Left lung (tissue), 10 donors: ENCODE measurements around the gene MYOZ3. TPM values are rescaled to one million over a fixed set of nuclear protein-coding genes. Genes with fewer than 3 reads are reported as not detected.

Experiments used
- ATAC-seq: fragments of 200-7000 bp; cut with Tn5 transposase; one replicate; pipeline ENCODE4 v1.9.1; 2020; ENCODE audit warnings: moderate library complexity
- DNase-seq, 4 donors: peaks; one replicate each; pipeline ENCODE4 v3.0.0-alpha.2; 2013 to 2020
- H3K27ac ChIP-seq, 2 donors: fragments of 200-600 bp; sonication (generic) in 1 of 2; one replicate each; pipeline versions ENCODE4 v1.5.0 to v1.8.0; 2020 to 2021
- H3K27me3 ChIP-seq, 2 donors: fragments of 200-600 bp; sonication (generic) in 1 of 2; one replicate each; pipeline versions ENCODE4 v1.5.0 to v1.8.0; 2020 to 2021
- H3K36me3 ChIP-seq, 2 donors: fragments of 200-600 bp; sonication (generic) in 1 of 2; one replicate each; pipeline versions ENCODE4 v1.5.0 to v1.8.0; 2020 to 2021
- H3K4me1 ChIP-seq, 2 donors: fragments of 200-600 bp; one replicate each; pipeline ENCODE4 v1.8.0; 2021
- H3K4me3 ChIP-seq, 2 donors: fragments of 200-600 bp; sonication (generic) in 1 of 2; one replicate each; pipeline versions ENCODE4 v1.5.0 to v1.8.0; 2020 to 2021; ENCODE audit warnings: mild to moderate bottlenecking in 1 of 2
- H3K9me3 ChIP-seq, 2 donors: fragments of 200-600 bp; sonication (generic) in 1 of 2; one replicate each; pipeline versions ENCODE4 v1.5.0 to v1.8.0; 2020 to 2021
- intact Hi-C, 2 donors: fragments of 100-400 bp; cut with DNase I; formaldehyde crosslinking; loops; one replicate each; pipeline versions ENCODE4 v1.11.2 to v1.14.2; 2022
- polyA plus RNA-seq, 6 donors: library from polyadenylated mRNA; unstranded; fragments of 120-200 nt; gene quantifications; one replicate each; pipeline ENCODE4 v1.2.1, GENCODE V29; 2013; ENCODE audit not compliant: insufficient read length in 6 of 6
- total RNA-seq, 2 donors: library from RNA; stranded (reverse); fragmentation: NEBNext Ultra II Directional; extraction: Animal tissue kit (Norgen Biotek cat#: 25700); gene quantifications; one replicate each; pipeline ENCODE4 v1.2.1, GENCODE V29; 2021
- TF ChIP-seq, protein P1 (sequence below), 2 donors: fragments of 200-600 bp; sonication (generic) in 1 of 2; IDR thresholded peaks; one replicate each; pipeline versions ENCODE4 v1.5.0 to v1.8.0; 2021; ENCODE audit warnings: antibody characterized with exemption in 2 of 2
- donor health status: DM: no; HTN: yes; CAD: no.
- donor health status: DM: no; HTN: no; CAD: no.

MYOZ3 gene
- total and polyA plus RNA-seq, 8 donors: 0.79 to 13.1 (median 11.2) TPM

DNA sequence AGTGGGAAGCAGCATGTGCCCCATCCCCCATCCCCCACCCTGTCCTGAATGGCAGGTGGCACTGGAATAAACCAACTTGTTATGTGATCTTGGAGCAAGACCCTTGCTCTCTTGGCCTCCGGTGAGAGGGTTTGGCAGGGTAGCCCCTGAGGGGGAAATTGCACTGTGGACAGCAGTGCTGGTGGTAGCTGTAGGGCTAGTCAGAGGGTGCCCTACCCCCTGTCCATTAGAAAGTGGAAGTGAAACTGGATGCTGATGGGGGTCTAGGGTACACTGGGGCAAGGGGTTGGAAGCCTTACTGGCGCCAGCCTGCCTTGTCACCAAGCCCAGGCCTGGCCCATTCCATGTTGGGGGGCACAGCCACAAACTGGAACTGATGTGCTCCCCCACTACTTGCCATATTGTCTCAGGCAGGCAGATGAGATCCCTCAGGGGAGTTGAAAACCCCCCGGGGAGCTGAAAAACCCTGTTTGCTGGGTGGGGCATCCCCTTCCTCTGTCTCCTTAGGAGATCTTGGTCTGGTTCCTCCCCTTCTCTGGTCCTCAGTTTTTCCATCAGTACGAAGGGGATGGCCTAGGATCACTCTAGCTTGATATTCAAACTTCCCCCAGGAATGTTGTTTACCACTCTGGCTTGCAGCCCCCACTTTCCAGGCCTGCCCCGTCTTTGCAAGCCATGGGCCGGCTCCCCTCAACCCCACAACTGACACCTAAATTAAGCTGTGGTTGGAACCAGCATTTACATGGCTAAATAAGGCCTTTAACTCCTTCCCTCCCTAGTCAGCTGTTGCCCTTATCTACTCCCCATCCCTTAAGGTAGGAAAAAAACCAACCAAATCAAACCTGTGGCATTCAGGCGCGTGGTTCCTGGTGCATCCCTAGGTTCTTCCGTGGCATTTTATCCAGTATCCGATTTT is 35.0 kb upstream of the MYOZ3 start:
- TF ChIP-seq, protein P1, sequence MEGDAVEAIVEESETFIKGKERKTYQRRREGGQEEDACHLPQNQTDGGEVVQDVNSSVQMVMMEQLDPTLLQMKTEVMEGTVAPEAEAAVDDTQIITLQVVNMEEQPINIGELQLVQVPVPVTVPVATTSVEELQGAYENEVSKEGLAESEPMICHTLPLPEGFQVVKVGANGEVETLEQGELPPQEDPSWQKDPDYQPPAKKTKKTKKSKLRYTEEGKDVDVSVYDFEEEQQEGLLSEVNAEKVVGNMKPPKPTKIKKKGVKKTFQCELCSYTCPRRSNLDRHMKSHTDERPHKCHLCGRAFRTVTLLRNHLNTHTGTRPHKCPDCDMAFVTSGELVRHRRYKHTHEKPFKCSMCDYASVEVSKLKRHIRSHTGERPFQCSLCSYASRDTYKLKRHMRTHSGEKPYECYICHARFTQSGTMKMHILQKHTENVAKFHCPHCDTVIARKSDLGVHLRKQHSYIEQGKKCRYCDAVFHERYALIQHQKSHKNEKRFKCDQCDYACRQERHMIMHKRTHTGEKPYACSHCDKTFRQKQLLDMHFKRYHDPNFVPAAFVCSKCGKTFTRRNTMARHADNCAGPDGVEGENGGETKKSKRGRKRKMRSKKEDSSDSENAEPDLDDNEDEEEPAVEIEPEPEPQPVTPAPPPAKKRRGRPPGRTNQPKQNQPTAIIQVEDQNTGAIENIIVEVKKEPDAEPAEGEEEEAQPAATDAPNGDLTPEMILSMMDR (IDR thresholded peaks at IDR 0.05): no peak
- Histone ChIP-seq H3K36me3 (no peaks in the 10 kb centered on the region), H3K27ac (peak overlapping the region; percentile 81 to 85), H3K9me3 (no peaks in the 10 kb centered on the region), H3K4me1 (peaks cover 26 to 65% of the 10 kb centered on the region in 2 donors), H3K4me3 (peak overlapping the region; percentile 60 to 63), H3K27me3 (peaks cover 0 to 24% of the 10 kb centered on the region in 2 donors)
- ATAC-seq (no peak), DNase-seq (no peak)
- intact Hi-C loops: no loop called here

DNA sequence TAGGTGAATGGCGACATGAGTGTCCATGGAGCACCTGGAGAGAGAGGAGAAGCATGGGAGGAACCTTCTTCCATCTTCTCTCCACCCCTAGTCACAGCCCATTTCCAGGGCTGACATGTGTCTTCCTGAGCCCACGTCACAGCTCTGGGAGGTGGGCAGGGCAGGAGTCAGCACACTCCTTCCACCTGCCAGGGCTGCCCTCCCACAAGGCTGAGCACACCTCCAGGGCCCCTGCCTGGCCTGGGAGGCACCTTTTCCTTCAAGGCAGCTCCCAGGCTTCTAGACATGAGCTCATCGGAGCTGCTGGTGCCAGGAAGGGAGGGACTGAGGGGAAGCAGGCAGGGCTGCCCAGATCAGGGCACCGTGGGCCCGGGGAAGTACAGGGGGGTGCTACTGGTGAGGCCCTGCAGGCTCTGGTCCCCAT is 34.2 kb upstream of the MYOZ3 start:
- ATAC-seq (peak; percentile 56), DNase-seq (peak in 1 of 4 donors; percentile 50)
- peaks cover 0 to 24% of the 10 kb centered on the region in 2 donors for H3K27me3 ChIP-seq
- H3K4me3 ChIP-seq: peak overlapping the region in 1 of 2 donors; percentile 63
- no peaks in the 10 kb centered on the region for H3K9me3 ChIP-seq
- H3K36me3 ChIP-seq: no peaks in the 10 kb centered on the region
- H3K4me1 ChIP-seq: peaks cover 26 to 66% of the 10 kb centered on the region in 2 donors
- peak overlapping the region in 1 of 2 donors; percentile 85 for H3K27ac ChIP-seq
- TF ChIP-seq, protein P1 (IDR thresholded peaks at IDR 0.05): no peak
- intact Hi-C loops: no loop called here

DNA sequence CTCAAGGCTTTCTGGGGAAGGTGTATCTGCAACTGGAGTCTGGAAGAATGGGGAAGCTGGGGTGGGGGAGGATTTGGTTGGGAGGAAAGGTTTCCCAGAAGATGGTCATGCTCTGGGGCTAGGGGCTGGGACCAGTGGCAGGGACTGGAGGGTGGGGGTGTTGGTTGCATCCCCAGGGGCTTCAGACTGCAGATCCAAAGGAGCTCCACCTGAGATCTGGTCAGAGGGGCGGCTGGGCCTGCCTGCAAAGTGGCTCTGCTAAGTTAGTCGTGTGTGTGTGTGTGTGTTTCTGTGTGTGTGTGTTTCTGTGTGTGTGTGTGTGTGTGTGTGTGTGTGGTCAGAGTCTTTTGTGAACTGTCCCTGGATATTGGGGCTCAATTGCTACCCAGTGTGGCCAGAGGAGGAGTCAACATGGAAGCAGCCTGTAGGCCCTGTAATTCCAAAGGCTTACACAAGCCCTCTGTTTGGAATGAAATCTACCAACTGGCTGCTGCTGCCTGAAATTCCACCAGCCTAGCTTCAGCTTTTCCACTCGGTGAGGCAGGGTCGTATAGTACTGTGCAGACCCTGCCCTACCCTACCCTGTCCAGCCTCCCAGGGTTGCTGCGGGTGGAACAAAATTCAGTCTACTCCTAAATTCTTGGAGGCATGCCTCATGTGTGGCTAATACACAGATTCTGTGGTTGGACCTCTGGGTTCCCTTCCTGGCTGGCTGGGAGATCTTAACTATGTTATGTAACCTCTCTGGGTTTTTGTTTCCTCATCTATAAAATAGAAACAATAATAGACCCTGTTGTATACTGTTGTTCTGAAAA is 33.1 kb upstream of the MYOZ3 start:
- ATAC-seq: no peak
- Histone ChIP-seq H3K9me3 (no peaks in the 10 kb centered on the region), H3K4me1 (peaks cover 26 to 70% of the 10 kb centered on the region in 2 donors), H3K36me3 (no peaks in the 10 kb centered on the region), H3K27ac (no peak overlapping the region), H3K4me3 (no peak overlapping the region), H3K27me3 (peaks cover 0 to 24% of the 10 kb centered on the region in 2 donors)
- TF ChIP-seq, protein P1 (IDR thresholded peaks at IDR 0.05): no peak
- intact Hi-C loops: no loop called here
- DNase-seq: no peak

DNA sequence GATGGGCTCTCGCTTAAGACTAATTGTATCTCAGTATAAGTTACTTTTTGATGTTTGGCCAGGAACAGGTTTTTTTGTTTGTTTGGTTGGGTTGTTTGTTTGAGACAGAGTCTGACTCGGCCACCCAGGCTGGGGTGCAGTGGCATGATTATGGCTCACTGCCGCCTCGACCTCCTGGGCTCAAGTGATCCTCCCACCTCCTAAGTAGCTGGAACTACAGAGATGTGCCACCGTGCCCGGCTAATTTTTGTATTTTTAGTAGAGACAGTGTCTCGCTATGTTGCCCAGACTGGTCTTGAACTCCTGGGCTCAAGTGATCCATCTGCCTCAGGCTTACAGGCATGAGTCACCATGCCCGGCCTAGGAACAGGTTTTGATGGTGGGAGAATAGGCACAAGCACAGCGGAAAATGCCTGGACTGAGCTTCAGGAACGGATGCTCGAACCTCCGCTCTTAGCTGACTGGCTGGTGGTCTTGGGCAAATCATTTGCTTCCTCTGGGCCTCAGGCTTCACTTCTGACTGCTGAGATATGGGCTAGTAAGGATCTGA is 32.0 kb upstream of the MYOZ3 start:
- TF ChIP-seq, protein P1 (IDR thresholded peaks at IDR 0.05): no peak
- H3K4me1 ChIP-seq: peaks cover 15 to 59% of the 10 kb centered on the region in 2 donors
- H3K9me3 ChIP-seq: no peaks in the 10 kb centered on the region
- no peak overlapping the region for H3K4me3 ChIP-seq
- intact Hi-C loops: no loop called here
- DNase-seq (no peak), ATAC-seq (no peak)
- no peaks in the 10 kb centered on the region for H3K36me3 ChIP-seq
- H3K27ac ChIP-seq: no peak overlapping the region
- peaks cover 0 to 21% of the 10 kb centered on the region in 2 donors for H3K27me3 ChIP-seq
